ENCODE measurements around the gene ZNRF2. TPM values are rescaled to one million over a fixed set of nuclear protein-coding genes. Genes with fewer than 3 reads are reported as not detected.
"Not testable (repeated sequence)": the region's sequence is repeated elsewhere in the genome, so short reads cannot be mapped to it uniquely, and the experiment has no call there.

ZNRF2 gene
- polyA plus RNA-seq, 4 donors: 15.1 to 19.7 (median 18.1) TPM

GRCh38 chr7:30351724-30352123 is 67.3 kb downstream of the ZNRF2 start:
- DNase-seq (ENCODE audit: low read depth in 4 of 4, low spot score in 2 of 4): no peak

- DNase-seq (ENCODE audit: low read depth in 4 of 4, low spot score in 2 of 4): no peak
Measured at GRCh38 chr7:30352169-30352568, 67.8 kb downstream of the ZNRF2 start.

- DNase-seq (ENCODE audit: low read depth in 4 of 4, low spot score in 2 of 4): no peak
Measured at GRCh38 chr7:30353532-30353931, 69.1 kb downstream of the ZNRF2 start.

- DNase-seq (ENCODE audit: low read depth in 4 of 4, low spot score in 2 of 4): no peak
Measured at GRCh38 chr7:30353932-30354607, 69.7 kb downstream of the ZNRF2 start.

- DNase-seq (ENCODE audit: low read depth in 4 of 4, low spot score in 2 of 4): no peak
Measured at GRCh38 chr7:30354791-30355190, 70.4 kb downstream of the ZNRF2 start.

- DNase-seq (ENCODE audit: low read depth in 4 of 4, low spot score in 2 of 4): no peak
Measured at GRCh38 chr7:30359957-30360356, 75.6 kb downstream of the ZNRF2 start.

- no peak for DNase-seq (ENCODE audit: low read depth in 4 of 4, low spot score in 2 of 4)
Measured at GRCh38 chr7:30363778-30364563, 79.6 kb downstream of the ZNRF2 start.

DNA sequence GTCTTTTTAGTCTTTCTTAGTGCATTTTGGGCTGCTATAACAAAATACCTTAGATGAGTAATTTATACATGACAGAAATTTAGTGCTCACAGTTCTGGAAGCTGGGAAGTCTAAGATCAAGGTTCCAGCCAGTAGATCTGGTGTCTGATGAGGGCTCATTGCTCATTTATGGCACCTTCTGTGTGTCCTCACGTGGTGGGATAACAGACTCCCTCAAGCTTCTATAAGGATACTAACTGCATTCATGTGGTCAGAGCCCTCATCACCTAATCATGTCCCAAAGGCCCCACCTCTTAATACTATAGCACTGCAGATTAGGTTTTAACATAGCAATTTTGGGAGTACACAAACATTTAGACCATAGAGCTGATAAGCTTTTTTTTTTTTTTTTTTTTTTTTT is 80.4 kb downstream of the ZNRF2 start:
- DNase-seq (ENCODE audit: low read depth in 4 of 4, low spot score in 2 of 4): no peak

DNA sequence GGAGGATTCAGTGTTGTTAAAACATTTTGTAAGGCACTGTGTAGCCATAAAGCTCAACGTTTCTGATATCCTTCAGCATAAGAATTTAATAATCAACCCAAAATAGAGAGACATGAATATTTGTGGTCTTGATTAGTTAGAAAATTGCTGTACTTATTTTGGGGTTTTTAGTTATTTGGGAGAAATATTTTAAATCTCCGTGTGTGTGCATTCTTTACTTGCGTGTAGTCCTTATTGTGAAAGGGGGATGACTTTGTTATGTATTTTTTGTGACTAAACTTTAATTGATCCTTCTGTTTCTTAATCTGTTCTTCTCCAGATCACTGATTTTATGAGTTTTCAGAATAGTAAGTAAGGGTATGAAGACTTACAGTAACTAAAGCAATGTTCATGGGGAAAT is 81.2 kb downstream of the ZNRF2 start:
- DNase-seq (ENCODE audit: low read depth in 4 of 4, low spot score in 2 of 4): no peak

DNA sequence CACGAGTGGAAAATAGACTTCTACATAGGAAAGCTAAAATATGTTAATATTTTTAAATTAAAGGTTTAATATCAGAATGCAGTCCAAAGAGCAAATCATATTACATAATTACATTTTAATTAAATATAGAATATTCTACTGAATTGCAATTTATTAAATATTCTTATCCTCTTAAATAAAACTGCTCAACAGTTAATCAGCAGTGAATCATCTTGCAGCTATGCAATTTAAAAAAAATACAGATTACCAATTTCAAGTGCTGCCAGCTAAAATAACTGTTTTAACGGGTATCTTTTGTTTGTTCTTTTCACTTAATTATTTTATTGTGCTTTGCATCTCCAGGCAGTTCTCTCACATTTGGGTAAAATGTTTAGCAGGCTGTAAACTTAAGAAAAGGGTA is 82.2 kb downstream of the ZNRF2 start:
- no peak for DNase-seq (ENCODE audit: low read depth in 4 of 4, low spot score in 2 of 4)

- no peak for DNase-seq (ENCODE audit: low read depth in 4 of 4, low spot score in 2 of 4)
Measured at GRCh38 chr7:30367561-30367960, 83.2 kb downstream of the ZNRF2 start.

- no peak for DNase-seq (ENCODE audit: low read depth in 4 of 4, low spot score in 2 of 4)
Measured at GRCh38 chr7:30369879-30370278, 85.5 kb downstream of the ZNRF2 start.

- DNase-seq (ENCODE audit: low read depth in 4 of 4, low spot score in 2 of 4): no peak
Measured at GRCh38 chr7:30371321-30371720, 86.9 kb downstream of the ZNRF2 start.

DNA sequence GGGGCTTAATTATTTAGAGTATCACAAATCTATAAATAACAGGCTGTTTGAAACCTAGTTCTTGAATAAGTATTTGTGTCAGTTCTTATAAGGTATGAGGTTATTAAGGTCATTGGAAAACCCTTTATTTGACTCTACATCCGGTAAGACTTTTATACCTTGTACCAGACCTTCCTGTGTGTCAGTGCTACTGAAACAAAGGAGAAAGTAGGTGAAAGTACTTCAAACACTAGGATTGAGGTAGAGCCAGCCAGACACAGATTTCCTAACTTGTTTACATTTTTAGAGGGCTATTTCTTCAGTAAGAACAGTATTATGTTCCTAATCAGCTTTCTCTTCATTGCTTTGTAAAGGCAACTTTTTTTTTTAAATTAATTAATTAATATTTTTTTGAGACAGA is 93.9 kb downstream of the ZNRF2 start:
- DNase-seq (ENCODE audit: low read depth in 4 of 4, low spot score in 2 of 4): no peak

- DNase-seq (ENCODE audit: low read depth in 4 of 4, low spot score in 2 of 4): no peak
Measured at GRCh38 chr7:30379131-30379530, 94.7 kb downstream of the ZNRF2 start.

DNA sequence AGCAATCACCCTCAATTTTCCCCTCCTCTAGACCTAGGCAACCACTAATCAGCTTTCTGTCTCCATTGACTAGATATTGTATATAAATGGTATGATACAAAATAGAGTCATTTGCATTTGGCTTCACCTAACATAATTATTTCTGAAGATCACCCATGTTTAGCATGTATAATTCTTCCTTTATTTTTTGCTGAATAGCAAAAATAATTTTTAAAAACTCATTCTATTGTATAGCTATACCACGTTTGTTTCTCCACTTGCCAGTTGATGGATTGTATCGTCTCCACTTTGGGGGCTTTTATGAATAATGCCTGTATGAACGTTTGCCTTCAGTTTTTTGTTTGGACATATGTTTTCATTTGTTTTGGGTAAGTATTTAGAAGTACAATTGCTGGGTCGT is 95.3 kb downstream of the ZNRF2 start:
- no peak for DNase-seq (ENCODE audit: low read depth in 4 of 4, low spot score in 2 of 4)

- no peak for DNase-seq (ENCODE audit: low read depth in 4 of 4, low spot score in 2 of 4)
Measured at GRCh38 chr7:30380294-30380693, 95.9 kb downstream of the ZNRF2 start.

- DNase-seq (ENCODE audit: low read depth in 4 of 4, low spot score in 2 of 4): not testable (repeated sequence)
Measured at GRCh38 chr7:30380824-30381223, 96.4 kb downstream of the ZNRF2 start.

DNA sequence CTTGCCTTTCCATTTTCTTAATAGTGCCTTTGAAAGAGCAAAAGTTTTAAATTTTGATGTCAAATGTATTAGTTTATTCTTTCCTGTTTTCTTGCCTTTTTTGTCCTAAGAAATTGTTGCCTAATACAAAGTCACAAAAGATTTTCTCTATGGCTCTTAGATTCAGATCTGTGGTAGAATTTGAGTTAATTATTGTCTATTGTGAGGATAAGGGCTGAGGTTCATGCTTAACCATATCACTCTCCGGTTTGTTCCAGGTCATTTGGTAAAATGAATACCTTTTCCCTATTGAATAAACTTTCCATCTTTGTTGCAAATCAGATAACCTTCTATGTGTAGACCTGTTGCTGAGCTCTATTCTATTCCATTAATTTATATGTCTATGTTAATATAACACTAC is 98.2 kb downstream of the ZNRF2 start:
- no peak for DNase-seq (ENCODE audit: low read depth in 4 of 4, low spot score in 2 of 4)

GRCh38 chr7:30389791-30390190 is 105.4 kb downstream of the ZNRF2 start:
- DNase-seq (ENCODE audit: low read depth in 4 of 4, low spot score in 2 of 4): no peak

DNA sequence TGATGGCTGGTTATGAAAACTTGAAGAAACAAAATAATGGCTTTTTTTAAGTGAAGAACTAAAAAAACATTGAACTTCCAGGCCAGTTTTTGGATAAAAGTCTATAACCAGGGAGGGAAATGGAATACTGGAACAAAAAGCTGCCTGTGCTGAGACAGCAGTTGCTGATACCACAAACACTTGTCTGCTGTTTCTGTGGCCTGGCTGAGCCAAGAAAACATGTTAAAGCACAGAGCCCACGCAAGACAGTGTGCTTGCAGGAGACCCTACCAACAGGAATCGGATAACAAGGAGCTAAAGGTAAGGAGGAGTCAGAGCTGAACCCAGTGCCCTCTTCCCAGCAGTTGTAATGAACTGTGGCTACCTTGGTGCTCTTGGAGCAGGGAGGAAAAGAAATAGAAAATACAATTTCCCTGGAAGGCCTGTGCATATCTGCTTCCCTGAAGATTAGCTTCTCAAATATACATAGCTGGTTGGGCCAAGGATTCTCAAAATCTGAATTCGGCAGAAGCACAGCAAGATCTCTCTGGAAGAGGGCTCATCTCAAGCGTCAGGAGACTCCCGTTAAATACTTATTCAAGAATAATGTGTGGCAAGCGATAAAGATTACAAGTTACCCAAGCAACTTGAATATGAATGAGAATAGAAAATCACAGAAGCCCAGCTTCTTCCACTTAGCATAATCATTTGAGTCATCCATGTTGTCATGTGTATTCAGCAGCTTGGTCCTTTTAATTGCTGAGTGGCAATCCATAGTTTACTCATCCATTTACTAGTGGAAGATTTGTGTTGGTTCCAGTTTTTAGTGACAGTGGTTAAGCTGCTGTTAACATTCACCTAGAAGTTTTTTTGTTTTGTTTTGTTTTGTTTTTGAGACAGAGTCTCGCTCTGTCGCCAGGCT is 106.6 kb downstream of the ZNRF2 start:
- DNase-seq (ENCODE audit: low read depth in 4 of 4, low spot score in 2 of 4): no peak

All from left renal cortex interstitium (tissue), 4 donors.